ENCODE data around the gene EPG5.

The EPG5 gene

DNA sequence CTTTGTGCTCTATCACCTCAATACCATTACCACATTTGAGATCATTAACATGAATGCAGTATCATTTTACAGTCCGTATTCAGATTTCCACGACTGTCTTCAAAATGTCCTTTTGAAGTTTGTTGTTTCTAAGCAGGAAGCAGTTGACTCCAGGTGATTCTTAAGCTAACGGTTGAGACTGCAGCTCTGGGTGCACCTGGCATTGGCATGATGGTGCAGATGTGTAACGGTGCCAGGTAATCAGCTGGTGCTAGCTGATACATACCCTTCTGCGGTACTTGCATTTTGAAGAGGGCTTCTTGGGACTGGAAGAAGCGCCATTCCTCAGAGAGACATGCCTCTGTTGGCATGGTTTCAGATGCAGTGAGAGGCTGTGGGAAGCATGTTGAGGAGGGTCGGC is 122.2 kb downstream of the EPG5 start:
- H3K27me3 ChIP-seq (ENCODE audit: control insufficient read depth, insufficient read depth, low read length) = no peaks in the 10 kb centered on the region
- peaks cover 19% of the 10 kb centered on the region for H3K36me3 ChIP-seq (ENCODE audit: insufficient read depth, low read length)
- H3K4me1 ChIP-seq (ENCODE audit: control insufficient read depth, insufficient read depth, low read length) = peaks cover 12% of the 10 kb centered on the region
- no peak overlapping the region for H3K4me2 ChIP-seq (ENCODE audit: low read length)
- H3K9me3 ChIP-seq (replicated peaks; ENCODE audit: low read length) = no peaks in the 10 kb centered on the region
- no peak overlapping the region for H3K9ac ChIP-seq (ENCODE audit: low read depth, low read length)
- no peak overlapping the region for H3K4me3 ChIP-seq (ENCODE audit: low read length)

- H3K4me3 ChIP-seq (ENCODE audit: low read length) = no peak overlapping the region
- peaks cover 30% of the 10 kb centered on the region for H3K4me1 ChIP-seq (ENCODE audit: control insufficient read depth, insufficient read depth, low read length)
- no peak overlapping the region for H3K4me2 ChIP-seq (ENCODE audit: low read length)
- H3K9ac ChIP-seq (ENCODE audit: low read depth, low read length) = no peak overlapping the region
- no peaks in the 10 kb centered on the region for H3K27me3 ChIP-seq (ENCODE audit: control insufficient read depth, insufficient read depth, low read length)
- no peaks in the 10 kb centered on the region for H3K9me3 ChIP-seq (replicated peaks; ENCODE audit: low read length)
- peaks cover 7% of the 10 kb centered on the region for H3K36me3 ChIP-seq (ENCODE audit: insufficient read depth, low read length)
These were observed 124.1 kb downstream of the EPG5 start for GRCh38 chr18:45843019-45843418.

GRCh38 chr18:45841765-45842442 is 125.2 kb downstream of the EPG5 start:
- H3K4me1 ChIP-seq (ENCODE audit: control insufficient read depth, insufficient read depth, low read length) = peaks cover 39% of the 10 kb centered on the region
- no peak overlapping the region for H3K4me2 ChIP-seq (ENCODE audit: low read length)
- no peaks in the 10 kb centered on the region for H3K27me3 ChIP-seq (ENCODE audit: control insufficient read depth, insufficient read depth, low read length)
- peaks cover 5% of the 10 kb centered on the region for H3K36me3 ChIP-seq (ENCODE audit: insufficient read depth, low read length)
- no peak overlapping the region for H3K4me3 ChIP-seq (ENCODE audit: low read length)
- no peaks in the 10 kb centered on the region for H3K9me3 ChIP-seq (replicated peaks; ENCODE audit: low read length)
- H3K9ac ChIP-seq (ENCODE audit: low read depth, low read length) = no peak overlapping the region

DNA sequence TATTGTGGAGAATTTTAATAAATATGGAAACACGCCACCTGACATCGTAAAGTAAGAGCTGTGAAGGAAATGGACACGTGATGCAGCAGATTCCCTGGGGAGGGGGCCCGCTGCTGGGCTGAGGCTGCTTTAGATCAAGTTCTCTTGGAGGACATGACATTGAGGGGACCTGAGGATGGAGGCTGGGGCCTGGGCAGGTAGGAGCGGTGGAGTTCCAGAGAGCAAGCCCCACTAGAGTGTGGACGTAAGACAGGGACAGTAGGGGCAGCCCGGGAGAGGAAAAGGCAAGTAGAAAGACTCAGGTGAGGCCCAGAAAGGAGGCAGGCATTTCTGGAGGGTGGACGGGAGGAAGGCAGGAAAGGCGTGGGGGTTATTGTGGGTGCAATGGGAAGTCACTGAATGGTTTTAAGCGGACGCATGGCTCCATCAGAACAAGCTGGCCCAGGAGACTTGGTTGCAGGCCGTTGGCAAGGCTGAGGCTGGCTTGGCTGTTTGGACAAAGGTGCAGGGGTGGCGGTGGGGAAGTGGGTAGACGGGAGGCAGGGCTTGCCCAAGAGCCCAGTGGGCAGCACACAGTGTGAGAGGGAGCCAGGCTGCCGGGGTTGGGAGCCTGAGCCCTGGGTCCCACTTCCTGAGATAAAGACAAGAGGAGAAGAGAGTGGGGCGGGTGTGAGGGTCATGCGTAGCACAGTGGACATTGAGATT is 125.9 kb downstream of the EPG5 start:
- H3K9me3 ChIP-seq (replicated peaks; ENCODE audit: low read length) = no peaks in the 10 kb centered on the region
- H3K4me2 ChIP-seq (ENCODE audit: low read length) = no peak overlapping the region
- H3K4me1 ChIP-seq (ENCODE audit: control insufficient read depth, insufficient read depth, low read length) = peaks cover 42% of the 10 kb centered on the region
- H3K4me3 ChIP-seq (ENCODE audit: low read length) = no peak overlapping the region
- H3K36me3 ChIP-seq (ENCODE audit: insufficient read depth, low read length) = peaks cover 5% of the 10 kb centered on the region
- H3K27me3 ChIP-seq (ENCODE audit: control insufficient read depth, insufficient read depth, low read length) = no peaks in the 10 kb centered on the region
- H3K9ac ChIP-seq (ENCODE audit: low read depth, low read length) = no peak overlapping the region

- Histone ChIP-seq H3K4me1 (ENCODE audit: control insufficient read depth, insufficient read depth, low read length) (peaks cover 39% of the 10 kb centered on the region), H3K4me3 (ENCODE audit: low read length) (no peak overlapping the region), H3K4me2 (ENCODE audit: low read length) (no peak overlapping the region), H3K27me3 (ENCODE audit: control insufficient read depth, insufficient read depth, low read length) (no peaks in the 10 kb centered on the region), H3K9me3 (replicated peaks; ENCODE audit: low read length) (no peaks in the 10 kb centered on the region), H3K9ac (ENCODE audit: low read depth, low read length) (no peak overlapping the region), H3K36me3 (ENCODE audit: insufficient read depth, low read length) (no peaks in the 10 kb centered on the region)
These were observed 127.4 kb downstream of the EPG5 start for GRCh38 chr18:45839414-45840395.

- H3K27me3 ChIP-seq (ENCODE audit: control insufficient read depth, insufficient read depth, low read length) = no peaks in the 10 kb centered on the region
- H3K9me3 ChIP-seq (replicated peaks; ENCODE audit: low read length) = no peaks in the 10 kb centered on the region
- H3K36me3 ChIP-seq (ENCODE audit: insufficient read depth, low read length) = no peaks in the 10 kb centered on the region
- peaks cover 49% of the 10 kb centered on the region for H3K4me1 ChIP-seq (ENCODE audit: control insufficient read depth, insufficient read depth, low read length)
- H3K4me3 ChIP-seq (ENCODE audit: low read length) = no peak overlapping the region
- no peak overlapping the region for H3K9ac ChIP-seq (ENCODE audit: low read depth, low read length)
- H3K4me2 ChIP-seq (ENCODE audit: low read length) = peak overlapping the region; percentile 66
These were observed 128.6 kb downstream of the EPG5 start for GRCh38 chr18:45838302-45839070.

GRCh38 chr18:45837283-45838070 is 129.7 kb downstream of the EPG5 start:
- peaks cover 53% of the 10 kb centered on the region for H3K4me1 ChIP-seq (ENCODE audit: control insufficient read depth, insufficient read depth, low read length)
- no peaks in the 10 kb centered on the region for H3K9me3 ChIP-seq (replicated peaks; ENCODE audit: low read length)
- no peaks in the 10 kb centered on the region for H3K27me3 ChIP-seq (ENCODE audit: control insufficient read depth, insufficient read depth, low read length)
- H3K4me2 ChIP-seq (ENCODE audit: low read length) = peak overlapping the region; percentile 66
- no peak overlapping the region for H3K9ac ChIP-seq (ENCODE audit: low read depth, low read length)
- no peaks in the 10 kb centered on the region for H3K36me3 ChIP-seq (ENCODE audit: insufficient read depth, low read length)
- H3K4me3 ChIP-seq (ENCODE audit: low read length) = peak overlapping the region; percentile 52

DNA sequence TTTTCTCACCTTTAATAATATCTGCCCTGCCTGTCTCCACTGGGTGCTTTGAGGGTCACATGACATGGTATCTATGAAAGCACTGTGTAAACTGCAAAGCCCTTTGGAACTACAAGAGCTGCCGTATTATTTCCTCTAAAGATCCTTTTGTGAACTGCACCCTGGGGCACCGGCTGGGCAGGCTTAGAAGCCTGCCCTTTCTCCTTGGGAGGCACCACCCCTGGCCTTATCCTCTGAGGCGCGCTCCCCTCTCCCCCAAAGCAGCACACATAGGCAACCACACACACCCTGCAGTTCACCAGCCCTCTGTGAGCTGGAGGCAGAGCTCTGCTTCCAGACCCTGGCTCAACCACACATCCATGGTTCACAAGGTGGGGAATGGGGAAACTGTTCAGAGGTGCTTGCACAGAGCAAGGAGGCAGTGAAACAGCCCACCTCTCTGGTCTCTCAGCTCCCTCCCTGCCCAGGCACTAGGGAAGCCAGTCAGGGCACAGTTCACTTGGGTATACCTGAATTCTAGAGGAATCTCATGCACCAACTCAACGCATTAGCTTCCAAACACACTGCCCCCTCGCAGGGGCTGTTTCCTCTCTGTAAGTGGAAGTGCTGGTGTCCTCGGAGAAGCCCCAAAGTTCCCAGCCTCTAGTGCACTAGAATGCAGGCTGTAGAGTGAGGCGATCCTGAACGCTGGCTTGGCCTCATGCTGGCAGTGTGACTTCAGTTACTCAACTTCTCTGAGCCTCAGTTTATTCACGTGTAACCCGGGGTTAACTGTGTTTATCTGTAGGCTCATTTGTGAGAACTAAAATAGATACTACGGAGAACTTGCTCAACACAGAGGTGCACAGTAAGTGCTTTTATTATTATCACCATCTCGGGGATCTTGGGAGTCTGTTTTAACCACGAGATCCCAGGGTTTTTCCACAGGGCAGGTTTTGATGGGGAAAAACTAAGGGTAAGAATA is 130.6 kb downstream of the EPG5 start:
- Histone ChIP-seq H3K4me3 (ENCODE audit: low read length) (no peak overlapping the region), H3K36me3 (ENCODE audit: insufficient read depth, low read length) (no peaks in the 10 kb centered on the region), H3K4me1 (ENCODE audit: control insufficient read depth, insufficient read depth, low read length) (peaks cover 54% of the 10 kb centered on the region), H3K9me3 (replicated peaks; ENCODE audit: low read length) (no peaks in the 10 kb centered on the region), H3K27me3 (ENCODE audit: control insufficient read depth, insufficient read depth, low read length) (no peaks in the 10 kb centered on the region), H3K4me2 (ENCODE audit: low read length) (no peak overlapping the region), H3K9ac (ENCODE audit: low read depth, low read length) (no peak overlapping the region)

DNA sequence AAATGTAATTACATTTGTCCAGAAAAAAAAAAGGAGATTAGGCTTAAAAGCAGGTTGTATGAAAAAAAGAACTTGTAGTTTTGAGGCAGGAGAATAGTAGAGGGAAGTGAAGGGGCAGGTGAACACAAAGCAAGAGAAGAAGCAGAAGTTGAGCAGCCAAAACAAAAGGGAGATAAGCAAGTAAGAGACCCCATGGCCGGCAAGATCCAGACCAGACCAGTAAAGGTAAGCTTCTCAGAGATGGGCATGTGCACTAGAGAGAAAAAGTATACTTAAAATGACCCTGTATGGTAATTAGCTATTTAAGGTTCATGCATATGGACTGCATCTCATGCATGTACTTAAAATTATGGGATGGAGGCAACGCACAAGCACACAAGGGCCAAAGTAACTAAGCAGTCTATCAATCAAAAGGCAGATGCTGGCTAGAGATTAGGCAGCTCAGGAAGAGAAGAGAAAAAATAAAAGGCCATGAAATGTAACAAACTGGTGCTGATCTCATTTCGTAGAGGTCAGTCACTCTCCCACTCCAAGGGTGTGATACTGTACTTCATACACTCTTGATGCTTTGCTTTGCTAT is 132.0 kb downstream of the EPG5 start:
- no peak overlapping the region for H3K4me3 ChIP-seq (ENCODE audit: low read length)
- H3K9ac ChIP-seq (ENCODE audit: low read depth, low read length) = no peak overlapping the region
- H3K36me3 ChIP-seq (ENCODE audit: insufficient read depth, low read length) = no peaks in the 10 kb centered on the region
- no peaks in the 10 kb centered on the region for H3K27me3 ChIP-seq (ENCODE audit: control insufficient read depth, insufficient read depth, low read length)
- H3K4me1 ChIP-seq (ENCODE audit: control insufficient read depth, insufficient read depth, low read length) = peaks cover 47% of the 10 kb centered on the region
- H3K9me3 ChIP-seq (replicated peaks; ENCODE audit: low read length) = no peaks in the 10 kb centered on the region
- no peak overlapping the region for H3K4me2 ChIP-seq (ENCODE audit: low read length)

Data from skeletal muscle satellite cell (primary cell).